Mesenteric fat pad (tissue), 1 donor: ENCODE results near the gene PTPN7. TPM values are rescaled to one million over a fixed set of nuclear protein-coding genes. Genes with fewer than 3 reads are reported as not detected.
"Not testable (repeated sequence)": the region's sequence is repeated elsewhere in the genome, so short reads cannot be mapped to it uniquely, and the experiment has no call there.

Source experiments
- DNase-seq: peaks from one replicate; pipeline ENCODE4 v3.0.0-alpha.2; 2020; ENCODE audit warnings: low spot score
- total RNA-seq: library from RNA; stranded (reverse); fragmentation: NEBNext Ultra II Directional; extraction: Animal tissue kit (Norgen Biotek cat#: 25700); gene quantifications from one replicate; pipeline ENCODE4 v1.2.1, GENCODE V29; 2021
- donor health status: DM: yes; HTN: yes; CAD: no.

The PTPN7 gene
- total RNA-seq, 1 donor from 2014 or later = 3.0 TPM

DNA sequence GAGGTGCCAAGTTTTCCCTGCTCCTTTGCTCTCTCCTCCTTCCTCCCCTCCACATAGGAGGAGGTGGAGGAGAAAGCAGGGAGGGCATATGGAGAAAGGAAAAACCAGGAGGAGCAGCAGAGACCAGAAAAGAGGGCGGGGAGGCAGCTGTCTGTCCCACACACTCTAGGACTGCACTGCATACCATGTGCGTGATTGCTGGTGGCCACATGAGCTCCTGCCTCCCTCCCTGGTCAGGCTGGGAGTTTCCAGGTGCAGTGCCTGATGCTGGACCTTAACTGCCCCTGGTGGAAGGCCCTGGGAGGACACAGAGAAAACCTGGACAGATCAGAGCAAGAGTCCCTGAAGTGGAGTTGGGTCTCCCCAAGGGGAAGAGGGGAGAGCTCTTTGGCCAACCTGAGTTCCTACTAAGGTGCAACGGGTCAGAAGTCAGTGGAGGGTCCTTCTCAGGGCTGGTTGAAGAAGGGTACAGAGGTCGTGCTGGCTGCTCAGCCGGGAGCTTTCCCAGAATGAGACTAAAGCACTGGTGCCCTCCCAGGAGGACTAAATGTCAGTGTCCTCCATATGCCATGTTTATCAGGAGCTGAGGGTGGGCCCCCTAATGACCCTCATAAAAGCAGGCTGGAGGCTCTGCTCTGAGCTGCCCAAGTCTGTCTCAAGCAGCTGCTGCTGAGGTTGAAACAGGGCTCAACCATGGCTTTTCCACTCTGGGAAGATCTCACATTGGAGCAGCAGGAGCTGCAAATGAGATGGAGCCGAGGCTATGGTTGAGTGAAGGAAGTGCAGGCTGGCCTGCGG is 29.7 kb upstream of the PTPN7 start:
- DNase-seq = no peak

DNA sequence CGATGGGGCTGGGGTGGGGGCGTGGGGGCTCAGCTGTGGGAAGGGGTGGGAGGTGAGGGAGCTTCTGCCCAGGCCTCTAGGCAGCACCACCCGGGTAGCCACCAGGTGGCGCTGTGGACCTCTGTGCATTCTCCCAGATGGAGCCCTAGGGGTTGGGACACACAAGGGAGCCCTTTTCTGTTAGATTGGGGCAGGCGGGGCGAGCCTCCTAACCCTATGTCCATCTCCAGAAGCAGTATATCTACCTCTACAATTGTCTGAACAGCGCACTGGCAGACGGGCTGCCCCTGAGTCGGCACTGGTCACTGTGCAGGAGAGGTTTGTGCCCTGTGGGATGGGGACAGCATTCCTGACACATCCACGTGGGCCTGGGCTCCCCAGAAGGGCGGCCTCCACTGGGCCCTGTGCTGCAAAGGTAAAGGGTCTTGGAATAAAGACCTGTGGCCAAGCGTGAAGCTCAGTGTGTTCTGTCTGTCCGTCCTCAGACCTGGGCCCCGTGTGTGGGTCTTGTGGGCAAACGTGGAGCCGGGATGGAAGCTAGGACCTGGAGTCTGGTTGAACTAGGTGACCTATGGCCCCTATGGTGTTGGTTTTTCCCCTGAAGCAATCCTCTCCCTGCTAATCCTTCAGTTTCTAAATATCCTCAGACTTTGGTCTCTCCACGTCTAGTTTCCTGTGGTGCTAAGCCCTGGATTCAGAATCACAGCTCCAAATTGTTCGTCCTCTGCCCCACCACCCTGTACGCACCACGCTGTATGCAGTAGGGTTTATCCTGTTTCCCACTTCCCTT is 28.8 kb upstream of the PTPN7 start:
- no peak for DNase-seq

DNA sequence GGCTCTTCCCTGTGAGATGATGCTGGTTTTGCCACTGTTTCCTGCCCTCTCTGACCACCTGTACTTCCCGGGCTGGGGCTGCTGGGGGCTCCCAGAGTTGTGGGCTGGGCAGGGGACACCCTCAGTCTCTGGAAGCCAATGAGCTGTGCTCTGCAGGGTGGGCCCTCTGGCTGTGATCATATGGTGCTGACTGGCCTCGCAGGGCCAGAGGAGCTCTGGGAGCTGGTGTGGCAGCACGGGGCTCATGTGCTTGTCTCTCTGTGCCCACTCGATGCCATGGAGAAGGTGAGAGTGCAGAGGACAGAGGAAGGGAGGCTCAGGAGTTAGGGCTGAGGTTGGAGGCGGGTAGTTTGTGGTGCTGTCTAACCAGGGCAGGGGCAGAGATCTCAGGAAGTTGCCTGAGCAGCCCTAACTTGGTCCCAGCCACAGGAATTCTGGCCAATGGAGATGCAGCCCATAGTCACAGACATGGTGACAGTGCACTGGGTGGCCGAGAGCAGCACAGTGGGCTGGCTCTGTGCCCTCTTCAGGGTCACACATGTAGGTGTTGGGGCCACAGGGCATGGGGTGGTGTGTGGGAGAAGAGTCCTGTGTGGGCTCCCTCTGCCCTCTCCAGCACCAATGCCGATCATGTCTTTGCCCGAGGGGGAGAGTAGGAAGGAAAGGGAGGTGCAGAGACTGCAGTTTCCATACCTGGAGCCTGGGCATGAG is 27.4 kb upstream of the PTPN7 start:
- DNase-seq = no peak

DNA sequence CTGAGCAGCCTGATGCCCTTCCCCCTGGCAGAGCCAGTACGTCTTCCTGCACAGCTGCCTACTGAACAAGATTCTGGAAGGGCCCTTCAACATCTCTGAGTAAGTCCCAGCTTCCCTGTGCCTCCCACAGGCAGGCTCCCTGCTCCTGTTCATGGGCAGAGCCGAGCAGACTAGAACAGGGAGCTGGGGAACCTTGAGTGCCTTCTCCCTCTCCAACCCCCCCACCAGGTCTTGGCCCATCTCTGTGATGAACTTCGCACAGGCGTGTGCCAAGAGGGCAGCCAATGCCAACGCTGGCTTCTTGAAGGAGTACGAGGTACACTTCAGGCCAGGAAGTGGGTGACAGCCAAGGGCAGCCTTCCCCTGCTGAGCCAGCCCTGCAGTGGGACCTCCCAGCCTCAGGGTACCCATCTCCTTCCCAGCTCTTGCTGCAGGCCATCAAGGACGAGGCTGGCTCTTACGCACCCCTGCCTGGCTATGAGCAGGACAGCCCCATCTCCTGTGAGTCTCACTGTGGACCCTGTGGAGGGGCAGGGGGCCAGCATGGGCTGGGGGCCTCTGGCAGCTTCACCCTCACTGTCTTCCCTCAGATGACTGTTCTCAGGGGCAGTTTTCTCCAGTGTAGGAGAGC is 26.8 kb upstream of the PTPN7 start:
- DNase-seq = no peak

DNA sequence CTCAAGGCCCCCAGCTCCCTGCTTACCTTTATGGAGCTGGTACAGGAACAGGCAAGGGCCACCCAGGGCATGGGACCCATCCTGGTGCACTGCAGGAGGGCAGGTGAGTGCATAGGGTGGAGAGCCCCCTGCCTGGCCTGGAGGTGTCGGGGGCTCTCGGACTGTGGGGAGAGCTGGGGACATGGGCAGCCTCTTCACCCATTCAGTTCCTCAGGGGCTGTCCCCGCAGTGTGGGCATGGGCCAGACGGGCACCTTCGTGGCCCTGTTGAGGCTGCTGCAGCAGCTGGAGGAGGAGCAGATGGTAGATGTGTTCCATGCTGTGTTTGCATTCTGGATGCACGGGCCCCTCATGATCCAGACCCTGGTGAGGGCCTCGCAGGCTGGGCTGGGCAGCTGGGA is 25.9 kb upstream of the PTPN7 start:
- no peak for DNase-seq

DNA sequence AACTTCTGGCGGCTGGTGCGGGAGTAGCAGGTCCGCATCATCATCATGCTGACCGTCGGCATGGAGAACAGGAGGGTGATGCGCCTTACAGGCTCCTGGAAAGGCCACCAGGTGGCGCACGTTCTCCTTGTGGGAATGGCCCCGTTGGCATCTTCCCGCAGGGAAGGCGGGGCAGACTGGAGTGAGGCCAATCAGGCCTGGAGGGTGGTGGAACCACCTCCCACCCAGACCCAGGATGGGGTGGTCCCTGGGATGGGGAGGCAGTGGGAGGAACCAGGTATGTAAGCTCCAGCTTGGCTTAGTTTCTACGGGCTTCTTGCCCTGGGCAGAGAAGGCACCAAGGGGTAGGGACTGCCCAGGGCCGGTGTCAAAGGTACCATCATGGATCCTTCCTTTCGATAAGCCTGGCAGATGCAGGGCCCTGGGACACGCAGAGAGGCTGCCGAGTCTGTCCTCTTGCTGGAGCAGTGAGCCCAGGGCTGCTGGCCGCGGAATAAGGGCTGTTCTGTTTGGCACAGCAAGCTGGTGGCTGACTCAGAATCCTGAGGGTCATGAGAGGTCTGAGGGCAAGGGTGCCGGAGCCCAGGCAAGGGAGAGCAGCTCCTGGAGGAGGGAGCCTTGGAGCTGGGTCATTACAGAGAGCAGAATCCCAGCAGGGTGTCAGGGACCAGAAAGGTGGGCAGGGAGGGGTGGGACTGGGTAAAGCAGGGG is 24.5 kb upstream of the PTPN7 start:
- DNase-seq = no peak

DNA sequence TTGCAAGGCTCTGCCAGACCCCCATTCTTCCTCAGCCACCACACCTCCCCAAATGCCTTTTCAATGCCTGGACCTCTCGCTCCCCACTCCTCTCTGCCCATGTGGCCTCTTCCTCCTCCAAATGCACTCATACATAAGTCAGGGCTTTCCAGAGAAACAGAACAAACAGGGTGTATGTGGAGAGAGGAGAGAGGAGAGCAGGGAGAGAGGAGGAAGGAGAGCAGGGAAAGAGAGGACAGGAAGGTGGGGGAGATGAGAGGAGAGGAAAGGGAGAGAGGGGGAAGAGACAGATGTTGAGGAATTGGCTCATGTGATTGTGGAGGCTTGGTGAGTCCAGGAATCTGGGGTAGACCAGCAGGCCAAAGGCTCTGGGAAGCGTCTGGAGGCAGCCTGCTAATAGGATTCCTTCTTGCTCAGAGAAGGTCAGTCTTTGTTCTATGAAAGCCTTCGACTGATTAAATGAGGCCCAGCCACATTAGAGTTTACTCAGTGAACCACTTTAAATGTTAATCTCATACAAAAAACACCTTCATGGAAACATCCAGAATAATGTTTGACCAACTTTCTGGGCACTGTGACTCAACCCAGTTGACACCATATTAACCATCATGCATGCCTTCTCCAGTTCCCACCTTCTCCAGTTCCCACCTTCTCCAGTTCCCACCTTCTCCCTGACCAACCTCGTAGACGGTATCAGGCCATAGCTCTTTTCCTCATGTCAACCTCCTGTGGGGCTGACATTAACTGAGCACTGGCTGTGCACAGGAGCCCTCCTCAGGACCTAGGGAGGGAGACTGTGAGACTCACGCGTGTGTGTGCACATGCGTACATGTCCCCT is 21.9 kb upstream of the PTPN7 start:
- DNase-seq = no peak

DNA sequence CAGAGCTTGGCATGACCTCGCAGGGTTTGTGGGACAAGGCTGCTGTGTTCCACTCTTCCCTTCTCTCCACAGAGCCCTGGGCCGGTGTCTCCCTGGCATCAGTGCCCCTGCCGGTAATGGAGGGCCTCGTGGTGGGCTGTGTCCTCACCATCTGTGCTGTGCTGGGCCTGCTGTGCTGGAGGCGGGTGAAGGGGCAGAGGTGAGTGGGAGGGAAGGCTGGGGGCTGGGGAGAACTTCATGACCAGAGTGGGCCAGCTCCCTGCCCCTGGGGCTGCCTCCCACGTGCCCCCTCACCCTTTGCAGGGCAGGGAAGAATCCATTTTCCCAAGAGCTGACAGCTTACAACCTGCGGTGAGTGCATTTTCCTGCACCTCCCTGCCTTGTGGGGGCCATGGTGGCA is 21.2 kb upstream of the PTPN7 start:
- DNase-seq = no peak

DNA sequence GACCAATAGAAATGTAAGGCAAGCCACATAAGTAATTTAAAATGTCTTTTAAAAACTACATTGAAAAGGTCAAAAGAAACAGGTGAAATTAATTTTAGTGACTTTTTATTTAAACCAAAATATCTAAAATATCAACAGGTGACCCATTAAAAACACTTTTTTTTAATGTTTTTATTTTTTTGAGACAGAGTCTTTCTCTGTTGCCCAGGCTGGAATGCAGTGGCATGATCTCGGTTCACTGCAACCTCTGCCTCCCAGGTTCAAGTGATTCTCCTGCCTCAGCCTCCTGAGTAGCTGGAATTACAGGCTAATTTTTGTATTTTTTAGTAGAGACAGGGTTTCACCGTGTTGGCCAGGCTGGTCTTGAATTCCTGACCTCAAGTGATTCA is 20.3 kb upstream of the PTPN7 start:
- not testable (repeated sequence) for DNase-seq

DNA sequence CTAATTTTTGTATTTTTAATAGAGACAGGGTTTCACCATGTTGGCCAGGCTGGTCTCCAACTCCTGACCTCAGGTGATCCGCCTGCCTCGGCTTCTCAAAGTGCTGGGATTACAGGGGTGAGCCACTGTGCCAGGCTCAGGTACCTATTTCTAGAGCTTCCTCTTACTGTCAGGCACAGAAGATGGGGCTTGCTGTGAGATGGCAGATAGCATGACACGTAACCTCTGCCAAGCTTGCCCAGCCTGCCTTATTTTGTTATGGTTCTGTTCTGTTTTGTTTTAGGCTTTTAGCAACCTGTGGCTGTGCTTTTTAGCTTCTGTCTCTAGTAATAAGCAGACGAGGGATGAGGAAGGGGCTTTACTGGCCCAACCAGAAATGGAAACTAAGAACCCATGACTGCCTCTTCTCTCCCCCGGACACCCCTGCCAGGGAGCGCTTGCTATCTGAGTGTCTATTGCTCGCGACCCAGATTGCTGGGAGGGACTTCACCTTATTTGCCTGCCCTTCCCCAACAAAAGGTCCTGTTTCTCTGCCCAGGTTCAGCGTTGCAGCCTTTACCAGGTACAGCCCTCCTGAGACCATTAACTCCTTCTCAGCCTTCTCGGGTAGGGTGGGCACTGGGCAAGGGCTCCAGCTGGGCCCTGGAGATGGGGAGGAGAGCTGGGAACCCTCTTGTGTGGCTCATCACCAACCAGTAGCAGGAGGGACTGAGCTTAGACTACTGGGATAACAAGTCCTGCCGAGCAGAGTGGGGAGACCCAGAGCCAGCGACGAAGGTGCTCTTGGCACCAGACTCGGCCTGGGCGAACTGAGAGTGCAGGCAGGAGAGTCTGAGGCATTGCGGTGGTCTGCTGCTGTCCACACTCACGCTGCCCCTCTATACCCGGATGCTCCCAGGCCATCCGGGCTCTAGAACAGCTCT is 19.7 kb upstream of the PTPN7 start:
- no peak for DNase-seq

DNA sequence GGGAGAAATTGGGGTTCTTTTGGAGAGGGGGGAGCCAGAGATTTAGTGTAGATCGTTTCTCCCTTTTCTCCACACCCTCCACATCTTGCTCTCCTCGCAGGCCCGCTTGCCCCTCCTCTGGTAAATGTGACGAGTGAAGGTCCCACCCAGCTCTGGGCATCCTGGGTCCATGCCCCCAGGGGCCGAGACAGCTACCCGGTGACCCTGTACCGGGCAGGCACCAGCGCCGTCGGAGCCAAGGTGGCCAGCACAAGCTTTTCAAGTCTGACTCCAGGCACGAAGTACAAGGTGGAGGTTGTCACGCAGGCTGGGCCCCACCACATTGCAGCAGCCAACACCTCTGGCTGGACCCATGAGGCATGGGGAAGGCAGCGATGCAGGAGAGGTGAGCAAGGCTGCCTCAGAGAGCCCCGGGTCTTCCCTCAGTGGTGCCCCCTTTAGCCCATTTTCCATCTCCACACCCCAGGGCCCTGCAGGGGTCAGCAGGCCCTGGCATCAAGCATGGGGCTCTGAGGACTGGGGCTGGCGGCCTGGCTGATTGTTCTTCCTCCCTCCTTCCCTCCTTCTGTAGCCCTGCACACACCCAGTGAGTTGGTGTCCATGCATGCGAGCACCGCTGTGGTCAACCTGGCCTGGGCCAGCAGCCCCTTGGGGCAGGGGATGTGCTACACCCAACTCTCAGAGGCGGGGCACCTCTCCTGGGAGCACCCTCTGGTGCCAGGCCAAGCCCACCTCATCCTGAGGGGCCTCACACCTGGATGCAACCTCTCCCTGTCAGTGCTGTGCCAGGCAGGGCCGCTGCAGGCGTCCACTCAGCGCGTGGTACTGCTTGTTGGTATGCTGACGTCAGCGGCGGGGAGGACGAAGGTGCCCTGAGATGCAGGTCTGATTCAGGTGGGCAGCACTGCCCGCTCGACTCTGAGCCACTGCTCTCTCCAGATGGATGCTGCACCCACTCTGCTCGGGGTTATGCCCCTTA is 16.8 kb upstream of the PTPN7 start:
- DNase-seq = no peak

DNA sequence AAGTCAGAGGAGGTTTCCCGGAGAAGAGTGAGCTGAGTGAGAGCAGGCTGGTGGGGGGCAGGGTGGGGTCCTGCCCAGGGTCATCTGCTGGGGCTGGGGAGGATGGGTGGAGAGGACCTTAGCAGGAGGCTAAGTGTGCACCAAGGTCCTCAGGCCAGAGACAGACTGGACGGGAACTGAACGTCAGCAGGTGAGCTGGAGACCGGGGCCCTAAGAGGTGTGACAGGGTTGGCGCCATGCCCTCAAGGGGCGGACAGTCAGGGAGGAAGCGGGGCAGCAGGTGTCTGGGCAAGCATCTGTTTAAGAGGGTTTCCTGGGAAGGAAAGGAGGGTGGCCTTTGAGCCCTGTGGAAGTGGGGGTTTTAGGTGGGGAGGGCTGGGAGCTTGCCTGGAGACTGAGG is 13.6 kb upstream of the PTPN7 start:
- no peak for DNase-seq

DNA sequence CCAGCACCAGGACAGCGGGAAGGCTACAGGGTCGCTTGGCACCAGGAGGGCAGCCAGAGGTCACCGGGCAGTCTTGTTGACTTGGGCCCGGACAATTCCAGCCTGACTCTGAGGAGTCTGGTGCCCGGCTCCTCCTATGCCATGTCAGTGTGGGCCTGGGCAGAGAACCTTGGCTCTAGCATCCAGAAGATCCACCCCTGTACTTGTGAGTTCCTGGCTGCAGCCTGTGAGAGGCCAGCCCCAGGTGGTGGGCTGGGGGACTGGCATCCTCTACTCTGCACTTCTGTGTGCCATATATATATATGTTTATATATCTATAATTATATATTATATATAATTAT is 11.6 kb upstream of the PTPN7 start:
- no peak for DNase-seq

DNA sequence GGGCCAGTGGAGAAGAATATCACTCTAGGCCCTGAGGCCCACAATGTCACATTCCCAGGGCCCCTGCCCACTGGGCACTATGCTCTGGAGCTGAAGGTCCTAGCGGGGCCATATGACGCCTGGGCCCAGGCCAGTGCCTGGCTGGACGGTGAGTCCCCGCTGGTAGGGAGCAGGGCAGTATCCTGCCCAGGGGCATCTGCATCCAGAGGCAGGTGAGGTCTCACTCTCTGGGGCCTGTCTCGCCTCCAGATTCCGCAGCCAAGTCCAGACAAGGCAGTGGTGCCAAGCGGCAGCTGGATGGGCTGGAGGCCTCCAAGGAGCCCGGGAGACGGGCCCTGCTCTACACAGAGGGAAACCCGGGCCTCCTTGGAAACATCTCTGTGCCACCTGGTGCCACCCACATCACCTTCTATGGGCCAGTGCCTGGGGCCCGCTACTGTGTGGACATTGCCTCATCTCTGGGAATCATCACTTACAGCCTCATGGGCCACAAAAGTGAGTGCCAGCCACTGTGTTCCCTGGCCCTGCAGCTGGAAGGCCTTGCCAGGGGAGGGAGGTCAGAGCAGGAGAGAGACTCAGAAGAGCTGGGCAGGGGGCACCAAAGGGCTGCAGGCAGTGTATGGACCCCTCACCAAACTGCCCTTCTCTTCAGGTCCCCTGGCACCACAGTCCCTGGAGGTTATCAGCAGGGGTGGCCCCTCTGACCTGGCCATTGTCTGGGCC is 11.1 kb upstream of the PTPN7 start:
- DNase-seq = no peak

DNA sequence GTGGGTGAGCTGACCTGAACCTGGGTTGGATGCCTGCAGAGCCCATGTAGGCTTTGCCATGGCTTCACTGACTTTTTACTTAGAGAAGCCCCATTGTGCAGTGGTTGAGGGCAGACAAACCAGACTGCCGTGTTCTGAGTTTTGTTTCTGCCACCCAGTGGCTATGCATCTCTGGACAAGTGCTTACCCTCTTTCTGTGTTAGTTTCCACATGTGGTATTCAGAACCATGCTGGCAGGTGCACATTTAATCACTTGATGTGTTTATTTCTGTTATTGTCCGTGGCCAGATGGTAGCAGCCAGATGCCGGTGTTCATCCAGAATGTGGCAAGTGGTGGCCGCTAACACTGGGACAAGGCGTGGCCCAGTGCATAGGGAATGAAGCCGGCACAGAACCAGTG is 10.3 kb upstream of the PTPN7 start:
- no peak for DNase-seq

DNA sequence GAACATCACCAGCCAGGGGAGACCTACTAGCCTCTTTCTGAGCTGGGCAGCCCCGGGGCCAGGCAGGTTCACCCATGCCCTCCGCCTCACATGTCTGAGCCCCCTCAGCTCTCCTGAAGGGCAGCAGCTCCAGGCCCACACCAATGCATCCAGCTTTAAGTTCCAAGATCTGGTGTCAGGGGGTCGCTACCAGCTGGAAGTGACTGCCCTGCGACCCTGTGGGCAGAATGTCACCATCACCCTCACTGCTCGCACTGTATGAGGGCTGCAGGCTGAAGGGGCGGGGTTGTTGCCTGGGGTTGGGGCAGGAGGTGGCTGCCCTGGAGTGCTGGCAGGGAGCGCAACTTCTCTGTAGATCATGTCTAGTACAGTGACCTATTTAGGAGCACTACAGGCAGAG is 8.5 kb upstream of the PTPN7 start:
- no peak for DNase-seq

DNA sequence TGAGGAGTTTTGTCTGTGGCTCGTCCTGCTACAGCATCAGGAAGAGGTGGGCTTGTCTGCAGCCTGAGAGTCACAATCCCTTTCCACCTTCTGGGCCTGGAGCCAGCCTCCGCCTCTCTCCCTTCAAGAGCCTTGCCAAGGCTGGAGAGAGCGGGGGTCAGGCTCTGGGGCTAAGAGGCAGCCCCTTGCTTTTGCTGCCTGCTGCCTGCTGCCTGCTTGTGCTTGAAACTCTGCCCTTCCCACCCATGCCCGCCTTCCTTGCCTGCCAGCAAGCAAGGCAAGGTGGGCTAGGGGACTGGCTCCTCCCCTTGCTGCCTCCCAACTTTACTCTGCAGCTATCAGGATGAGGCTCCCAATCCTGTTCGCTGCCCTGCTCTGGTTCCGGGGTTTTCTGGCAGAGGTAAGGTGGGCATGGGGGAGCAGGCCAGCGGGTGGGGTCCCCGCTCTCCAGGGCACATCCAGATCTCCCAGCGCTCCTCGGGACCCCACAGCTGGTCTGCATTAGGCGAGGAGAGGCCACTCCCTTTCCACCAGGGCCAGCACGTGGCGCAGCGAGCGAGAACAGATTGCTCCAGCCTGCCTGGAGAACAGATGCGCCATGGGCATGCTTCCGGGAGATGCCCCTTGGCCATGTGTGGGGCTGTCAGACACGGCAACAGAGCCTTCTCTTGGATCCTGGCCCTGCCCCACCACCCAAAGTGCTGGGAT is 7.5 kb upstream of the PTPN7 start:
- DNase-seq = no peak
